ENCODE results near the gene ZNF581. TPM values are rescaled to one million over a fixed set of nuclear protein-coding genes. Genes with fewer than 3 reads are reported as not detected.

ZNF581 gene
- total RNA-seq, 1 donor from 2014 or later = 15.5 TPM

- Histone ChIP-seq H3K9me3 (no peaks in the 10 kb centered on the region), H3K36me3 (peaks cover 2 to 84% of the 10 kb centered on the region in 2 donors), H3K4me1 (no peaks in the 10 kb centered on the region), H3K27ac (no peak overlapping the region), H3K4me3 (no peak overlapping the region), H3K27me3 (no peaks in the 10 kb centered on the region)
- intact Hi-C loops (cut with DNase I) = no loop called here
- TF ChIP-seq POLR2A (IDR thresholded peaks at IDR 0.05) (no peak), POLR2AphosphoS5 (IDR thresholded peaks at IDR 0.05; ENCODE audit: insufficient read depth in 1 of 2, low read depth in 1 of 2) (no peak)
- DNase-seq (ENCODE audit: extremely low spot score in 2 of 2) = no peak
These were observed 46.1 kb downstream of the ZNF581 start for GRCh38 chr19:55689411-55690108.

GRCh38 chr19:55690109-55690768, 46.8 kb downstream of the ZNF581 start:
- Histone ChIP-seq H3K4me3 (no peak overlapping the region), H3K36me3 (peaks cover 2 to 90% of the 10 kb centered on the region in 2 donors), H3K27me3 (no peaks in the 10 kb centered on the region), H3K9me3 (no peaks in the 10 kb centered on the region), H3K27ac (no peak overlapping the region), H3K4me1 (no peaks in the 10 kb centered on the region)
- no peak for DNase-seq (ENCODE audit: extremely low spot score in 2 of 2)
- intact Hi-C loops (cut with DNase I) = no loop called here
- no peak for TF ChIP-seq CTCF (IDR thresholded peaks at IDR 0.05)
- TF ChIP-seq POLR2AphosphoS5 (IDR thresholded peaks at IDR 0.05; ENCODE audit: insufficient read depth in 1 of 2, low read depth in 1 of 2) = no peak
- TF ChIP-seq POLR2A (IDR thresholded peaks at IDR 0.05) = no peak

- Histone ChIP-seq H3K27ac (no peak overlapping the region), H3K9me3 (no peaks in the 10 kb centered on the region), H3K27me3 (no peaks in the 10 kb centered on the region), H3K36me3 (peaks cover 0 to 90% of the 10 kb centered on the region in 2 donors), H3K4me1 (no peaks in the 10 kb centered on the region), H3K4me3 (no peak overlapping the region)
- TF ChIP-seq POLR2A (IDR thresholded peaks at IDR 0.05) (no peak), POLR2AphosphoS5 (IDR thresholded peaks at IDR 0.05; ENCODE audit: insufficient read depth in 1 of 2, low read depth in 1 of 2) (no peak), CTCF (IDR thresholded peaks at IDR 0.05) (no peak)
- no peak for DNase-seq (ENCODE audit: extremely low spot score in 2 of 2)
- intact Hi-C loops (cut with DNase I) = no loop called here
These were observed 47.5 kb downstream of the ZNF581 start for GRCh38 chr19:55690769-55691545.

GRCh38 chr19:55691561-55692481, 48.4 kb downstream of the ZNF581 start:
- H3K9me3 ChIP-seq = no peaks in the 10 kb centered on the region
- H3K4me1 ChIP-seq = no peaks in the 10 kb centered on the region
- H3K27ac ChIP-seq = no peak overlapping the region
- no peaks in the 10 kb centered on the region for H3K27me3 ChIP-seq
- intact Hi-C loops (cut with DNase I) = no loop called here
- TF ChIP-seq POLR2AphosphoS5 (IDR thresholded peaks at IDR 0.05; ENCODE audit: insufficient read depth in 1 of 2, low read depth in 1 of 2) (no peak), POLR2A (IDR thresholded peaks at IDR 0.05) (no peak), CTCF (IDR thresholded peaks at IDR 0.05) (no peak)
- peaks cover 0 to 90% of the 10 kb centered on the region in 2 donors for H3K36me3 ChIP-seq
- H3K4me3 ChIP-seq = no peak overlapping the region
- no peak for DNase-seq (ENCODE audit: extremely low spot score in 2 of 2)

GRCh38 chr19:55692681-55693081, 49.2 kb downstream of the ZNF581 start:
- H3K36me3 ChIP-seq = peaks cover 0 to 81% of the 10 kb centered on the region in 2 donors
- TF ChIP-seq POLR2A (IDR thresholded peaks at IDR 0.05) (no peak), CTCF (IDR thresholded peaks at IDR 0.05) (no peak), POLR2AphosphoS5 (IDR thresholded peaks at IDR 0.05; ENCODE audit: insufficient read depth in 1 of 2, low read depth in 1 of 2) (no peak)
- no peaks in the 10 kb centered on the region for H3K4me1 ChIP-seq
- H3K4me3 ChIP-seq = no peak overlapping the region
- no peak overlapping the region for H3K27ac ChIP-seq
- no peak for DNase-seq (ENCODE audit: extremely low spot score in 2 of 2)
- intact Hi-C loops (cut with DNase I) = no loop called here
- H3K9me3 ChIP-seq = no peaks in the 10 kb centered on the region
- H3K27me3 ChIP-seq = no peaks in the 10 kb centered on the region
